ENCODE data around the gene OR11H12. TPM values are rescaled to one million over a fixed set of nuclear protein-coding genes. Genes with fewer than 3 reads are reported as not detected.
"Not testable (repeated sequence)": the region's sequence is repeated elsewhere in the genome, so short reads cannot be mapped to it uniquely, and the experiment has no call there.

OR11H12 gene, protein sequence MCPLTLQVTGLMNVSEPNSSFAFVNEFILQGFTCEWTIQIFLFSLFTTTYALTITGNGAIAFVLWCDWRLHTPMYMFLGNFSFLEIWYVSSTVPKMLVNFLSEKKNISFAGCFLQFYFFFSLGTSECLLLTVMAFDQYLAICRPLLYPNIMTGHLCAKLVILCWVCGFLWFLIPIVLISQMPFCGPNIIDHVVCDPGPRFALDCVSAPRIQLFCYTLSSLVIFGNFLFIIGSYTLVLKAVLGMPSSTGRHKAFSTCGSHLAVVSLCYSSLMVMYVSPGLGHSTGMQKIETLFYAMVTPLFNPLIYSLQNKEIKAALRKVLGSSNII
- not detected in 2 replicates for total RNA-seq

DNA sequence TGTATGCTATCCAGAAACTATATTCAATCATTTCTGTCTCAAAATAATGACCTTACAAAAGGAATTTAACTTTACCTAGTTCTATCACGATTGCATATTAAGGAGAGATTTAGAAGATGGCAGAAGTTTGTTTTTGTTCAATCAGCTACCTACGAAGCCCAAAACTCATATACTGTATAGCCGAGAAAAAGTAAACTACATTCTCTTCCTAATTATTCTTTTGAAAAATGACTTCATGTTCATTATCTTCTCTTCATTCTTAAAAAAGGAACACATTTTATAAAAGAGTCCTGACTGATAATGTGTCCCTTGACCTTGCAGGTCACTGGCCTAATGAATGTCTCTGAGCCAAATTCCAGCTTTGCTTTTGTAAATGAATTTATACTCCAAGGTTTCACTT lies at the start of gene OR11H12:
Gene OR11H12 (plus strand): TSS at position 301 of the 400 bp plus-strand sequence. CDS start 0 bp downstream, at position 301.
- intact Hi-C loops (cut with micrococcal nuclease) = not testable (repeated sequence)

DNA sequence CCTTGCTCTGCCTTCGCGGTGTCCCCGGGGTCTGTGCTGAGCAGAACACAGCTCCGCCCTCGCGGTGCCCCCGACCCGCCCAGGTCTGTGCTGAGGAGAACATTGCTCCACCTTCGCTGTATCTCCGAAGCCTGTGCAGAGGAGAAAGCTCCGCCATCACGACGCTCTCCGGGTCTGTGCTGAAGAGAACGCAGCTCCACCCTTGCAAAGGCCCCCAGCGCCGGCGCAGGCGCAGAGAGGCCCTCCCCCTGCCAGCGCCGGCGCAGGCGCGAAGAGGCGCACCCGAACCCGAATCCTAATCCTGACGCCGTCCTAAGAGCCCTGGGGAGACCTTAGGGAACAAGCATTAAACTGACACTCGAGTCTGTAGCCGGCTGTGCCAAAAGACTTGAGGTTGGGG lies 18.0 kb upstream of the OR11H12 start:
- intact Hi-C loops (cut with micrococcal nuclease) = not testable (repeated sequence)

DNA sequence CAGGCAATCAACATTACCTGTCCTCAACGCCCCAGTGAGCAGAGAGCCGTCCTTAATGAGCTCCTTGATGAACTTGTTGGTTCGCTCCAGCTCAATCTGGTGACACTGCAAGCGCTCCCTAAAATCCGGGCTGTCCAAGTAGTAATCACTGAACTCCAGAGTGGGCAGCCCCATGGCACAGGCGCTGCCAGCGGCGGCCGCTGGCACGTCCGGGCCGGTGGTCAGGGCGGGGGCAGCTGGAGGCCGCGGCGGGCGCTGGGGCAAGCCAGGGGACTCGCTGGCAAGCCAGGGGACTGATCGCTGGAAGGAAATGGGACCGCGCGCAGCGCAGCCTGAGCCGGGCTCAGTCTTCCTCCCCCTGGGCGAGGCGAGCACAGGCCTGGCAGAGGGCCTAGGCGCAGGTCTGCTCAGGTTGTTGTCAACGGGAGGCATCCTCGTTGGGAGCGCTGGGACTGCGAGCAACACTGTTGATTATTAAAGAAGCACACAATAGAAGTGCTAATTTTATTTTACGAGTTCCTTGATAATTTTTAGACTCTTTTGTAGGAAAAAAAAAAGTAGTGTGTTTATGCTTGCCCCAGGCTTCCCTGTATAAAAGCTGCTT lies 25.8 kb downstream of the OR11H12 start:
- intact Hi-C loops (cut with micrococcal nuclease) = not testable (repeated sequence)

DNA sequence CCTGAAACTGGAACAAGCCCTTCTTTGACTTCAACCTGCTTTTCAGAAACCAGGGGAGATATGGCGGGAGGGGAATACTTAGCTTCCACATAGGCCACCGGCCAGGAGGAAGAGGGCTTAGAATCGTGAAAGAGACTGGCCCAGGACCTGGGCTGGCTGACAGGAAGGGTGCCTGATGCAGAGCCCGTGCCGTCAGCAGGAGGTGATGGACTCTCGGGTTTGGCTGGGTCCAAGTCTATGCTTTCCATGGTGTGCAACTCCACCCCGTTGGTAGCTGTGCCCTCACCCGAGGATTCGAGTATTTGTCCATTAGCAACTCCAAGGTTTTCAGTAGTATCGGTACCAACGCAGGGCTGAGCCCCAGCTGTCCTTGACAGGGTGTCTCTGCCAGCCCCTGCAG lies 35.1 kb downstream of the OR11H12 start:
- intact Hi-C loops (cut with micrococcal nuclease) = not testable (repeated sequence)

DNA sequence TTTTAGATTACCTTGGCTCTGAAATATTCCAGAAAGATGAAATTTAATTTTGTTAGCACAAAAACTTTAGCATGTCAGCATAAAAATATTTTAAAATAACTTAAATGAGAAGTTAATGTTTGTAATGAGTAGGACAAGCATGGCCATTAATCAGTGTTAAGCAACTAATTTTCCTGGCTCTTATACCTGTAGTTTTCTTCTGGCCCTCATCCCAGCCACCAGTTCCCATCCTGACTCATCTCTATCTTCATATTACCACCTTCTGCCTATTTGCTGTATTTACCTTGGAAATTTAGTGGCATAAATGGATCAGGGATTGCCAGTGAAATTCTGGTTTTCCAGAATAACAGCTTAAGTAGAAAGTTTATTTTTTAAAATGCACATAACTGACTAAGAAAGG lies 37.1 kb downstream of the OR11H12 start:
- intact Hi-C loops (cut with micrococcal nuclease) = not testable (repeated sequence)

DNA sequence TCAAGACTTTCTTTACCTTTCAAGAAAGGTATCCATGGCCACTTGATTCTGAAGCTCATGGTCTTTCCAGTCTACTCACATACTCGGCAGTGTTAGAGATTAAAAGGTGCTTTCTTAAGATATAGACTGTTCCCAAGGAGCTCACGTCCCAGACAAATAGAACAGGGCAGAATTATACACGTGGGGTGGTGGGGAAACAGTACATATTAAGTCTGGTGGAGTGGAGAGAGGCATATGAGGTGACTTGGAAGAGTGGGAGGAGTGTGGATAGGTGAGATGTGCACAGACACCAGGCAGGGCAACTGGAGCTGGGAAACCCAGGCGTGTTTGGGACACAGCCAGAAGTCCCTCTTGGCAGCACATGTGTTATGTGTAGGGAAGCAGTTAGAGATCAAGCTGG lies 37.9 kb downstream of the OR11H12 start:
- intact Hi-C loops (cut with micrococcal nuclease) = not testable (repeated sequence)

DNA sequence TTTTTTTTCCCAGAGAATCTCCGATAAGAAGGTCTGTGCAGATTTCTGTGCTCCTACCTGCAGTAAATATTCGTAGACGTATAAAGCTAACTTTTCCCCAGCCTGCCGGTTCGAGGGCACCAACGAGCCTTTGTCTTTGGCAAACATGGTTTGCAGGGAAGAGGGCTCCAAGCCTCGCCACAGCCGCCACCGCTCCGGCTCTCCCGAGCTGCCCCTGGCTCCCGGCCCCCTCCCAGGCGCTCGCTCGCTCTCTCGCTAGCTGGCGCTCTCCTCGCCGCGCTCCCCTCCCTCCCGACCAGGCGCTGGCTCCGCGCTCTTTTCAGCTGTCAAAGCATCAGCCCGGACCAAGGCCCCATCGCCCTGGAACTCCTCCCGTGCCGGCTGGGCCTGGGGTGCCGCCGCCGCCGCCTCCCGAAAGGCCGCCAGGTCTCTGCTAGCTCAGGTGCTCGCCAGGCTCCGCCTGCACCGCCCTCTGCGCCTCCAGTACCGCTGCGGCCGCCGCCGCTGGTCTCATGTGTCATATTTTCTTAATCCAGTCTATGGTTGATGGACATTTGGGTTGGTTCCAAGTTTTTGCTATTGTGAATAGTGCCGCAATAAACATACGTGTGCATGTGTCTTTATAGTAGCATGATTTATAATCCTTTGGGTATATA lies 45.3 kb downstream of the OR11H12 start:
- intact Hi-C loops (cut with micrococcal nuclease) = not testable (repeated sequence)
